Upper lobe of left lung (tissue), 6 donors: Measurements from ENCODE around the gene WDR37. TPM values are rescaled to one million over a fixed set of nuclear protein-coding genes. Genes with fewer than 3 reads are reported as not detected.

Source experiments
- ATAC-seq, 2 donors: fragments of 200-7000 bp; cut with Tn5 transposase; one replicate each; pipeline ENCODE4 v1.9.1; 2022; ENCODE audit warnings: mild to moderate bottlenecking in 2 of 2, moderate library complexity in 2 of 2; ENCODE audit not compliant: low FRiP score in 2 of 2
- DNase-seq, 2 donors: peaks; one replicate each; pipeline ENCODE4 v3.0.0-alpha.2; 2019 to 2020
- H3K27ac ChIP-seq, 4 donors: fragments of 200-600 bp; sonication (generic); one replicate each; pipeline ENCODE4 v1.5.1; 2016 to 2019
- H3K27me3 ChIP-seq, 4 donors: fragments of 200-600 bp; sonication (generic); one replicate each; pipeline ENCODE4 v1.5.1; 2017 to 2019
- H3K36me3 ChIP-seq, 4 donors: fragments of 200-600 bp; sonication (generic); one replicate each; pipeline ENCODE4 v1.5.1; 2016 to 2019
- H3K4me1 ChIP-seq, 4 donors: fragments of 200-600 bp; sonication (generic); one replicate each; pipeline ENCODE4 v1.5.1; 2018 to 2019
- H3K4me3 ChIP-seq, 4 donors: fragments of 200-600 bp; sonication (generic); one replicate each; pipeline ENCODE4 v1.5.1; 2017 to 2019; ENCODE audit warnings: mild to moderate bottlenecking in 2 of 4, moderate library complexity in 1 of 4
- H3K9me3 ChIP-seq, 4 donors: fragments of 200-600 bp; sonication (generic); one replicate each; pipeline ENCODE4 v1.5.1; 2018 to 2019
- CTCF ChIP-seq, 6 experiments: fragments of 450-650 bp in 4 of 6; fragments of 200-600 bp in 2 of 6; sonication (generic) in 2 of 6; IDR thresholded peaks; one replicate each; pipeline ENCODE4 v1.5.1; 2016 to 2019; ENCODE audit warnings: antibody characterized with exemption in 6 of 6
- EP300 ChIP-seq, 4 donors: sonication (generic); formaldehyde crosslinking; IDR thresholded peaks; one replicate each; pipeline ENCODE4 v1.5.1; 2017; ENCODE audit warnings: antibody characterized with exemption in 4 of 4, control low read depth in 2 of 4
- POLR2A ChIP-seq, 4 donors: fragments of 450-650 bp; IDR thresholded peaks; one replicate each; pipeline ENCODE4 v1.5.1; 2016 to 2017; ENCODE audit warnings: antibody characterized with exemption in 4 of 4, mild to moderate bottlenecking in 2 of 4
- POLR2AphosphoS5 ChIP-seq, 2 donors: sonication (generic); formaldehyde crosslinking; IDR thresholded peaks; one replicate each; pipeline ENCODE4 v1.5.1; 2017; ENCODE audit warnings: antibody characterized with exemption in 2 of 2
- WGBS, 2 donors: methylation state at CpG; one replicate each; pipeline ENCODE4 v1.1.5; 2017 to 2018; 5-methylcytosine and 5-hydroxymethylcytosine counted together
- total RNA-seq, 6 donors: library from RNA; depleted of rRNA in 4 of 6; stranded (reverse); fragments of >200 nt in 4 of 6; gene quantifications; one replicate each; pipeline versions ENCODE4 v1.1.0 to v1.2.1, GENCODE V29; 2016 to 2021
- donor health status: DM: no; HTN: no; CAD: no; lungs with moderate emphysema.
- donor health status: DM: no; HTN: yes; CAD: no; lungs with severe emphysema.

WDR37 gene
- total RNA-seq, 6 donors from 2014 or later: 18.1 to 31.4 (median 19.9) TPM

- Histone ChIP-seq H3K4me1 (no peaks in the 10 kb centered on the region), H3K9me3 (peaks cover 0 to 6% (median 0%) of the 10 kb centered on the region in 4 donors), H3K27me3 (no peaks in the 10 kb centered on the region), H3K4me3 (no peak overlapping the region), H3K36me3 (peaks cover 18 to 37% (median 27%) of the 10 kb centered on the region in 4 donors), H3K27ac (no peak overlapping the region)
- WGBS, 2 donors: 100% methylated on average over 3 of the region's 3 CpGs
- no peak for DNase-seq
- ATAC-seq: no peak
- no peak for TF ChIP-seq EP300 (IDR thresholded peaks at IDR 0.05)
- TF ChIP-seq POLR2AphosphoS5 (IDR thresholded peaks at IDR 0.05): no peak
- TF ChIP-seq CTCF (IDR thresholded peaks at IDR 0.05): no peak
These were observed 77.4 kb downstream of the WDR37 start for GRCh38 chr10:1133495-1134045.

GRCh38 chr10:1134156-1134555, 78.0 kb downstream of the WDR37 start:
- no peak for ATAC-seq
- TF ChIP-seq CTCF (IDR thresholded peaks at IDR 0.05) (no peak), POLR2AphosphoS5 (IDR thresholded peaks at IDR 0.05) (no peak), EP300 (IDR thresholded peaks at IDR 0.05) (no peak), POLR2A (IDR thresholded peaks at IDR 0.05) (no peak)
- H3K9me3 ChIP-seq: peaks cover 0 to 12% (median 0%) of the 10 kb centered on the region in 4 donors
- H3K27me3 ChIP-seq: no peaks in the 10 kb centered on the region
- no peak for DNase-seq
- 71 to 83% methylated on average over 1 to 2 of the region's 2 CpGs for WGBS, 2 donors
- H3K36me3 ChIP-seq: peaks cover 15 to 31% (median 22%) of the 10 kb centered on the region in 4 donors
- H3K4me3 ChIP-seq: no peak overlapping the region
- no peaks in the 10 kb centered on the region for H3K4me1 ChIP-seq
- H3K27ac ChIP-seq: no peak overlapping the region

- no peak for DNase-seq
- H3K36me3 ChIP-seq: peaks cover 0 to 10% (median 2%) of the 10 kb centered on the region in 4 donors
- H3K4me3 ChIP-seq: no peak overlapping the region
- TF ChIP-seq CTCF (IDR thresholded peaks at IDR 0.05) (no peak), POLR2AphosphoS5 (IDR thresholded peaks at IDR 0.05) (no peak), POLR2A (IDR thresholded peaks at IDR 0.05) (no peak), EP300 (IDR thresholded peaks at IDR 0.05) (no peak)
- no peak for ATAC-seq
- peaks cover 0 to 14% (median 0%) of the 10 kb centered on the region in 4 donors for H3K9me3 ChIP-seq
- H3K27me3 ChIP-seq: no peaks in the 10 kb centered on the region
- no peak overlapping the region for H3K27ac ChIP-seq
- H3K4me1 ChIP-seq: no peaks in the 10 kb centered on the region
These were observed 80.1 kb downstream of the WDR37 start for GRCh38 chr10:1136268-1136667.

- Histone ChIP-seq H3K4me1 (no peaks in the 10 kb centered on the region), H3K27ac (no peak overlapping the region), H3K9me3 (peaks cover 0 to 14% (median 0%) of the 10 kb centered on the region in 4 donors), H3K36me3 (no peaks in the 10 kb centered on the region), H3K4me3 (no peak overlapping the region), H3K27me3 (no peaks in the 10 kb centered on the region)
- WGBS, 2 donors: 80 to 84% methylated on average over 7 to 10 of the region's 10 CpGs
- DNase-seq (no peak), ATAC-seq (no peak)
- TF ChIP-seq CTCF (IDR thresholded peaks at IDR 0.05) (no peak), POLR2A (IDR thresholded peaks at IDR 0.05) (no peak), EP300 (IDR thresholded peaks at IDR 0.05) (no peak), POLR2AphosphoS5 (IDR thresholded peaks at IDR 0.05) (no peak)
These were observed 81.4 kb downstream of the WDR37 start for GRCh38 chr10:1137499-1138163.

GRCh38 chr10:1138529-1138928, 82.3 kb downstream of the WDR37 start:
- Histone ChIP-seq H3K27ac (no peak overlapping the region), H3K9me3 (peaks cover 0 to 14% (median 0%) of the 10 kb centered on the region in 4 donors), H3K4me1 (no peaks in the 10 kb centered on the region), H3K27me3 (no peaks in the 10 kb centered on the region), H3K4me3 (no peak overlapping the region), H3K36me3 (no peaks in the 10 kb centered on the region)
- 88 to 90% methylated on average over 1 of the region's 1 CpG for WGBS, 2 donors
- TF ChIP-seq CTCF (IDR thresholded peaks at IDR 0.05): no peak
- ATAC-seq (no peak), DNase-seq (no peak)
